SKM-1 (cell line): ENCODE measurements around the gene ARL4D.
"Not testable (repeated sequence)": the region's sequence is repeated elsewhere in the genome, so short reads cannot be mapped to it uniquely, and the experiment has no call there.

Experiments
- DNase-seq: peaks from one replicate; lab custom pipeline; 2025; ENCODE audit not compliant: unreplicated experiment; lab: John Stamatoyannopoulos, UW

ARL4D gene

GRCh38 chr17:43368740-43369506 is 29.9 kb upstream of the ARL4D start:
- DNase-seq = peak; percentile 51

GRCh38 chr17:43369986-43370385 is 28.8 kb upstream of the ARL4D start:
- DNase-seq = no peak

- no peak for DNase-seq
Observed at GRCh38 chr17:43371227-43371821, 27.5 kb upstream of the ARL4D start.

GRCh38 chr17:43372273-43372911 is 26.4 kb upstream of the ARL4D start:
- DNase-seq = peak; percentile 4

- DNase-seq = no peak
Observed at GRCh38 chr17:43373356-43373755, 25.4 kb upstream of the ARL4D start.

GRCh38 chr17:43375915-43376314 is 22.9 kb upstream of the ARL4D start:
- DNase-seq = not testable (repeated sequence)

GRCh38 chr17:43377056-43377810 is 21.6 kb upstream of the ARL4D start:
- DNase-seq = no peak

GRCh38 chr17:43378766-43379165 is 20.0 kb upstream of the ARL4D start:
- no peak for DNase-seq

- no peak for DNase-seq
Observed at GRCh38 chr17:43380307-43380706, 18.5 kb upstream of the ARL4D start.

GRCh38 chr17:43381204-43381603 is 17.6 kb upstream of the ARL4D start:
- no peak for DNase-seq

GRCh38 chr17:43381621-43382020 is 17.2 kb upstream of the ARL4D start:
- DNase-seq = no peak

- no peak for DNase-seq
Observed at GRCh38 chr17:43382776-43383175, 16.0 kb upstream of the ARL4D start.

GRCh38 chr17:43383372-43383771 is 15.4 kb upstream of the ARL4D start:
- no peak for DNase-seq

- no peak for DNase-seq
Observed at GRCh38 chr17:43383826-43384475, 14.8 kb upstream of the ARL4D start.

GRCh38 chr17:43384476-43384862 is 14.3 kb upstream of the ARL4D start:
- DNase-seq = no peak

GRCh38 chr17:43385046-43385831 is 13.6 kb upstream of the ARL4D start:
- no peak for DNase-seq

GRCh38 chr17:43388359-43389045 is 10.3 kb upstream of the ARL4D start:
- DNase-seq = peak; percentile 83

GRCh38 chr17:43389046-43389947 is 9.5 kb upstream of the ARL4D start:
- peak; percentile 67 for DNase-seq

GRCh38 chr17:43392397-43392796 is 6.4 kb upstream of the ARL4D start:
- DNase-seq = no peak
